ENCODE measurements around the gene WWC2.
A peak's percentile ranks its signal among the peaks of the same experiment; 100 is the strongest.

Gene WWC2

DNA sequence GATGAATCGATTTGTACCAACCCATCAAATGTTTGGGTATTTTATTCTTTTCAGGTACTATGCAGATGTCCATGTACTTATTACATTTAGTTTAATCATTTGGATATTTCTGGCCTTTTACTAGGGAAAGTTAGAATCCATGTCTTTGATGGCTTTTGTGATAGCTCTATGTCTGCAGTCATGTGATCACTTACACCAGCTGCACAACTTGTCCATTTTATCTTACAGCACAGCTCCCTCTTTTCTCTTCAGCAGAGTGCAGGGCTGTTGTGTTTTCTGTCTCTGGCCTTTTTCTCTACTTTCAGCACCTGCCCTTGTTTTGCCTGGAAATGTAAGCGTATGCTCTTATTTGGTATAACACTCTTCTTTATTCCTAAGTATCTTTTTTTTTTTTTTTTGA lies 30.6 kb downstream of the WWC2 start:
- no peak overlapping the region for H3K4me3 ChIP-seq (ENCODE audit: low read length)
- no peak for DNase-seq (ENCODE audit: low read depth)
- TF ChIP-seq, protein P1, sequence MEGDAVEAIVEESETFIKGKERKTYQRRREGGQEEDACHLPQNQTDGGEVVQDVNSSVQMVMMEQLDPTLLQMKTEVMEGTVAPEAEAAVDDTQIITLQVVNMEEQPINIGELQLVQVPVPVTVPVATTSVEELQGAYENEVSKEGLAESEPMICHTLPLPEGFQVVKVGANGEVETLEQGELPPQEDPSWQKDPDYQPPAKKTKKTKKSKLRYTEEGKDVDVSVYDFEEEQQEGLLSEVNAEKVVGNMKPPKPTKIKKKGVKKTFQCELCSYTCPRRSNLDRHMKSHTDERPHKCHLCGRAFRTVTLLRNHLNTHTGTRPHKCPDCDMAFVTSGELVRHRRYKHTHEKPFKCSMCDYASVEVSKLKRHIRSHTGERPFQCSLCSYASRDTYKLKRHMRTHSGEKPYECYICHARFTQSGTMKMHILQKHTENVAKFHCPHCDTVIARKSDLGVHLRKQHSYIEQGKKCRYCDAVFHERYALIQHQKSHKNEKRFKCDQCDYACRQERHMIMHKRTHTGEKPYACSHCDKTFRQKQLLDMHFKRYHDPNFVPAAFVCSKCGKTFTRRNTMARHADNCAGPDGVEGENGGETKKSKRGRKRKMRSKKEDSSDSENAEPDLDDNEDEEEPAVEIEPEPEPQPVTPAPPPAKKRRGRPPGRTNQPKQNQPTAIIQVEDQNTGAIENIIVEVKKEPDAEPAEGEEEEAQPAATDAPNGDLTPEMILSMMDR (conservative IDR thresholded peaks at IDR 0.05; ENCODE audit: low read length), result no peak

DNA sequence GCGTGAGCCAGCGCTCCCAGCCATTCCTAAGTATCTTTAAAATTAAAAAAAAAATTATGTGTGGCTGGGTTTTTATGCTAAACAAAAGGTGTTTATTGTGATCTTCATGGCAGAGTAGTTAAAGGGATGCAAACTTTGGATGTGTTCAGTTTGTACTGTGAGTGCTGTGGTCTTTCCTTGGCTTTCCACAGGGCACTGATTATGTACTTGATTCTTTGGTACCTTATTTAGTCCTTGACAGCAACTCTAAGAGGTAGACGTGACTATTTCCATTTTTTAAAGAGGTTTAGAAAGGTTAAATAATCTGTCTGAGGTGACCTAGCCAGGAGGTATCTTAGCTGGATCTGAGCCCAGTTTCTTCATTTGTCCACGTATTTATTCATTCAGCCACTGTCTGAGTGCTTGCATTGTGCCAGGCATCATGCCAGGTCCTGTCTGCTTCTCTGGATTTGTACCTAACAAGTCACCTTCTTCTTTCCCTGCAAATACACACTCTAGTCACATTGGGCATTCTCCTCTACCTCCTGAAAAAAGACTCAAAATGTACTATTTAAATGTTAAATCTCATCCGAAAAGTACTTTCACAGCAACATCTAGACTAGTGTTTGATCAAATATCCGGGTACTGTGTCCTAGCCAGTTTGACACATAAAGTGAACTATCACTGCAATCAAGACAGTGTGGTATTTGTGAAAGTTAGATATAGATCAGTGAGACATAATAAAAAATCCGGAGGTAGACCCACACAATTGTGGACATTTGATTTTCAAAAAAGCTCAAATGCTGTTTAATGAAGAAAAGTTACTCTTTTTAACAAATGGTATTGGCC lies 31.5 kb downstream of the WWC2 start:
- TF ChIP-seq, protein P1 (conservative IDR thresholded peaks at IDR 0.05; ENCODE audit: low read length), result no peak
- no peak overlapping the region for H3K4me3 ChIP-seq (ENCODE audit: low read length)
- peak; percentile 21 for DNase-seq (ENCODE audit: low read depth)

DNA sequence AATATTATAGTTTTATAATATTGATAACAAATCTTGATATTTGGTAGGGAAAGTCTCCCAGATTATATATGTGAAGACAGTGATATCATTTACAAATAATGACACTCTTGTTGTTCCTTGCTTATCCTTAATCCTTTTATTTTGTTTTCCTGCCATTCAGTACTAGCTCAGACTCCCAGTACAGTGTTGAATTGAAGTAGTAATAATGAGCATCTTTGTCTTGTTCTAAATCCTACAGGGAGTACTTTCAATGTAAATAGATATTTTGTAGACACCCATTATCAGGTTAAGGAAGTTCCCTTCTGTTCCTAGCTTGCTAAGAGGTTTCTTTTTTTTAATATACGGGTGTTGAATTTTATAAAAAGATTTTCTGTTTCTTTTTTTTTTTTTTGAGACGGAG lies 33.0 kb downstream of the WWC2 start:
- H3K4me3 ChIP-seq (ENCODE audit: low read length), result no peak overlapping the region
- TF ChIP-seq, protein P1 (conservative IDR thresholded peaks at IDR 0.05; ENCODE audit: low read length), result no peak
- no peak for DNase-seq (ENCODE audit: low read depth)

GRCh38 chr4:183132865-183133264 lies 33.8 kb downstream of the WWC2 start:
- H3K4me3 ChIP-seq (ENCODE audit: low read length), result no peak overlapping the region
- DNase-seq (ENCODE audit: low read depth), result no peak
- TF ChIP-seq, protein P1 (conservative IDR thresholded peaks at IDR 0.05; ENCODE audit: low read length), result no peak

DNA sequence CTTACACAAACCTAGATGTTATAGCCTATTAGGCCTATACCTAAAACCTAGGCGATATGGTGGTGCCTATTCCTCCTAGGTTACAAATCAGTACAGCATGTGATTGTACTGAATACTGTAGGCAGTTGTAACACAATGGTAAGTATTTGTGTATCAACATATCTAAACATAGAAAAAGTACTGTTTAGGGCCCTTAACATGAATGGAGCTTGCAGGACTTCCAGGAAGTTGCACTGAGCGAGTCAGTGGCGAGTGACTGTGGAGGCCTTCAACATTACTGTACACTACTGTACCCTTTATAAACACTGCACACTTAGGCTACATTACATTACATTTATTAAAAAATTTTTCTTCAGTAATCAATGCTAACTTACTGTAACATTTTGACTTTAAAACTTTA lies 37.8 kb downstream of the WWC2 start:
- DNase-seq (ENCODE audit: low read depth), result no peak
- TF ChIP-seq, protein P1 (conservative IDR thresholded peaks at IDR 0.05; ENCODE audit: low read length), result no peak

DNA sequence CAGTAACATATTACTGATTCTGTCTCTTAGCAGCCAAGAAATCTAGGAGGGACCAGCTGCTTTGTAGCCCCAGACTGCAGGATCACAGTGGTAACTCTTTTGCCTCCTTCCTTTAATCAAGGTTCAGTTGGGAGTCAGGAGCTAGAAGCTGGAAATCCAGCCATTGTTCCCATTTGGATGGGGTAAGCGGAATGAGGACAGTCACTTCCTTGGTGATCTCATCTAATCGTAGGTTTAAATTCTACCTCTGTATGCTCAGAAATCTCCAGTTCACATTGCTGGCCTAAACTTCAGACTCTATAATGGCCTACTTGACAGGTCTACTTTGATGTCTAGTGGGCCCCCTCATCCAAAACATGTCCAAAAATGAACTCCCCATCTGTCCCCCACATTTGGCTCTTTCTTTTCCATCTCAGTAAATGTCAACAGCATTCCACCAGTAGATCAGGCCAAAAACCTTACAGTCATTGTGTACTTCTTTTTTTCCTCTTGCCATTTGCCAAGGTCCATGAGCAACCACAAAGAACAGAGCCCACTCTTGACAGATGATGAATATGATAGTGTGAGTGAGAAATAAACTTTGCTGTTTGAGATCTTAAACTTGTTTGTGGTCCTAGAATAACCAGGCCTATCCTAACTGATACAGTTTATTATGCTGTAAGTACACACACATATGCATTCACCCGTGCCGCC lies 40.1 kb downstream of the WWC2 start:
- TF ChIP-seq, protein P1 (conservative IDR thresholded peaks at IDR 0.05; ENCODE audit: low read length), result no peak
- peak; percentile 35 for DNase-seq (ENCODE audit: low read depth)

More for the DNA sequence above, 37.8 kb downstream of the WWC2 start:
- H3K4me3 ChIP-seq (ENCODE audit: low read length), result no peak overlapping the region

More for the DNA sequence above, 40.1 kb downstream of the WWC2 start:
- no peak overlapping the region for H3K4me3 ChIP-seq (ENCODE audit: low read length)
